SKM-1 (cell line): ENCODE results near the gene SMYD3.
"Not testable (repeated sequence)": the region's sequence is repeated elsewhere in the genome, so short reads cannot be mapped to it uniquely, and the experiment has no call there.

Experiments
- DNase-seq: peaks from one replicate; lab custom pipeline; 2025; ENCODE audit not compliant: unreplicated experiment; lab: John Stamatoyannopoulos, UW

Gene SMYD3

DNA sequence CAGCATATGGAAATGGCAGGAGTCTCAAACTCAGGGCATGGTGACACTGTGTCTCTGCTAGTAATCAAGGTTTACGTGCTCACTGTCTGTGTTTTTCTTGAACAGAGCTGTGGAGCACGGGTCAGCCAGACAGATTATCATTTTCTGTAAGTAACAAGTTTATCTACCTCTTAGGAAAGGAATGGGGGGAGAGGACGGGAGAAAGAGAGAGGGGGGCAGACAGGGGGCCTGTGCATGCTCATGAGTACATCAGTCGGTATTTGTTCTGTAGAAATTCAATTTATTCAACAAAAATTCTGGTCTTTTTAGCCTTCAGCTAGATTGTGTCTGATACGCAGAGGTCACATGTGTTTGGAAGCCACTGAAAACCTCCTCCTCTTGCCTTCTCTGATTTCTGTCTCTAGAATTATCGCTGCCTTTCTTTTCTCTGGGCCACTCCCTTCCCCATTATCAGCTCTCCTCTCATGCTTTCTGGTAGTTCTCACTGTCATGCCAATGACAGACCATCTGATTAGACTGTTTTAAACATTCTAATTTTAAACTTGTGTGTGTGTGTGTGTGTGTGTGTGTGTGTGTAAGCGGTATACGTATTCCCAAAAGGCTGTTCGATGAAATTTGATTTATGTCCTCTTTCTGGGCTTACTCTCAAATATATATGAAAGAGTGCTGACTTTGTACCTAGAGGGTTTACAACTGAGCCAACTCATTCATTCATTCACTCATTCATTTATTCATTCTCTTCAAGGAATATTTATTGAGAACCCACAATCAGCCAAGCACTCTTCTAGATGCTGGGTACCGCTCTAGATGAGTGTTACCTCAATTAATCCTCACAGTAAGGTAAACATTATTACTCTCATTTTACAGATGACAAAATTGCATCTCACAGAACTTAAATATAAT lies 715.4 kb downstream of the SMYD3 start:
- no peak for DNase-seq

DNA sequence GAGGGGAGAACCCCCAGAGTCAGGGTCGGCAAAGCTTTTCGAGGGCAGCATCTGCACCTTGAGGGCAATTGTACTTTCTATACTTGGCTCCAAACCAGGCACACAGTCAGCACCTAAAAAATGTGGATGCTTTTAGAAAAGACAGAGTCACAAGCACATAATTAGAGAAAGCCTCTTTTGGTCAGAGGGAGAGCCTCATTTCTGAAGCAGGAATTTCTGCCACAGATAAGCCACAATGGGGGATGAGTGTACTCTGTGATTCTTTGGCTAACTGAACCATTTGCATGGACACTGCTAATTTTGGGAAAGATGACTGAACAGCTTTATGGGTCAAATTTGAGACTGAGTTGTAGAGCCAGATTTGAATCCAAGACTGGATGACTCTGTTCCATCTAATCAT lies 716.6 kb downstream of the SMYD3 start:
- DNase-seq: no peak

DNA sequence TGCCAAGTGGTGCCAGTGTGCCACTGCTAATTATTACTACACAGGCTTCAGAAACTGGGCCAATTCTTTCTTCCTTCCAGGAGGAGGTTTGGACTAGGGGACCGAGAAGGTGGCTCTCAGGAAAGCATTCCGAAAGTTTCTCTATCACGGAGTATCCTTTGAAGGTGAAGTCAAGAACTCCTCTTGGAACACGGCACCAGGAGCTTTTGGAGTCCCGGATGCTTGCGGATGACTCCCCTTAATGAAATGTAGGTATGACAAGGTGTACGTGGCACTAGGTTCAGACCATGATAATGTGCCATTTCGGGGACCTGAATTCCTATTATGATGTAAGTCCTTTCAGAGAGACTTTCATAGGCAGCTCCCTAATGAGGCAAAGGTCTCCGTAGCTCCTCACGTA lies 718.2 kb downstream of the SMYD3 start:
- DNase-seq: no peak

DNA sequence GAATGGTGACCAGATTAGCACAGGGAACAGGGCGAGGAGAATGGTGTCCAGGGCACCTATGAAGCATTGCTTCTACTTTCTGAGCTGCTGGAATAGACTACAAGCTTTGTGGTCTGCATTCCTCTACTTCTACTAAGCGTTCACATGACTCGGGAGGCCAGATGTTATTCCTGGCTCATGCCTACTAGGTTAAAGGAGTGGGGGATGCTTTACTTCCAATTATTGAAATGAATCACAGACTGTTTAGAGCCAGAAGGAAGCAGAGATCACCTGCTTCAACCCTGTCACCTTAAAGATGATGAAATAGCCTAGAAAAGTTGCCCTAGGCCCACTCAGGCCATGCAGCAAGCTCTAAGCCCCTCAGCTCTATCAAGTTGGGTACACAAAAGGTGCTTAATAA lies 718.8 kb downstream of the SMYD3 start:
- no peak for DNase-seq

DNA sequence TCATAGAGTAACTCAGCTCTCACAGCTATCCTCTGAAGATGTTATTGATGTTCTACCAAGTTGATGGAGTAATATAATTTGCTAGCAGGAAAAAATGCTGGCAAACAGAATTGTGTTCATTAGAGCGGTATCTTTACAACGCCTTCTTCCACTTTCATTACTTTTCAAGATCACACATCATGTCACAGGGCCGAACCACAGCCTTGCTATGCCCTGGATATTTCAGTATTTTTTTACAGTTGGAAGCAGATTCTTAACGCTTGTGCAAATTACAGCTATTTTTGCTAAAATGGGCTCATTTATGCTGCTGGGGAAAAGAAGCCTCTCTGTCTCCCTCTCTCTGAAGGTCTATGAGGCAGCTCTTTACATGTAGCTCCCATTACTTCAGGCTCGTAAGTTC lies 720.1 kb downstream of the SMYD3 start:
- DNase-seq: no peak

DNA sequence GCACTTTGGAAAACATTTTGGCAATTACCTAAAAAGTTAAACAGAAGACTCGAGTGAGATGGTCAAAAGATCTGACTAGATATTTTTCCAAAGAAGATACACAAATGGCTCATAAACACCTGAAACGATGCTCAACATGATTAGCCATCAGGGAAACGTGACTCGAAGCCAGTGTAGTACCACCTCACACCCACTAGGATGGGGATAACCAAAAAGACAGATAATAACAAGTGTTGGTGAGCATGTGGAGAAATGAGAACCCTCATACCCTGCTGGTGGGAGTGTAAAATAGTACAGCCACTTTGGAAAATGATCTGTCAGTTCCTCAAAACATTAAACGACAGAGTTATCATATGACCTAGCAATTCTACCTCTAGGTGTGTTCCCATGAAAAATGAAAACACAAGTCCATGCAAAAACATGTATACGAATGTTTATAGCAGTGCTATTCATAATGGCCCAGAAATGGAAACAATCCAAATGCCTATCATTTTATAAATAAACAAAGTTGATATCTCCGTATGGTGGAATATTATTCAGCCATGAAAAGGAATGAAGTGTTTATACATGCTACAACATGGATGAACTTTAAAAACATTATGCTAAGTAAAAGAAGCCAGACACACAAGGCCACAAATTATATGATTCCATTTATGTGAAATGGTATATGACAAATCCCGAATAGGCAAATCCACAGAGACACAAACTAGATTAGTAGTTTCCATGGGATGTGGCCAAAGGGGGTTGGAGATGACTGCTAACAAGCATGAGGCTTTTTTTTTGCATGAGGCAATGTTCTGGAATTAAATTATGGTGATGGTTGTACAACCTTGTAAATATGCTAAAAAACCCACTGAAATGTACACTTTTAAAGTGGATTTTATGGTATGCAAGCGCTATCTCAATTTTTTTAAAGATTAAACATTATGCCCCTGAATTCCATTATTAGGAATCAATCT lies 727.0 kb downstream of the SMYD3 start:
- no peak for DNase-seq

DNA sequence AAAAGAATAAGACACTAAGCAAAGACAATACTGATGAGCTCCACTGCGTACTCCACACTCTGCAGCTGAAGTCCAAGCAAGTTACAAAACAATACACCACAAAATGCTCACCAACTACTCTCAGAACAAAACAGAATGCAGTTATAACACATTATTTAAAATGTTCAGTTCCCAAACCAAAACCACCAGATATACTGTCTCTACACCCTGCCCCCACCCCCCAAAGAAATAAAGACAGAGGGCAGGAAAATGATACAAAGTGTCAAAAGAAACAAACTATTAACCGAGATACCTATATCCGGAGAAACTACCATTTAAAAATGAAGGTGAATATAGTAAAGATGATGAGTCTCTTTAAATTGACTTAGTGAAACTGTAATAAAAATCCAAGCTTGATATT lies 729.3 kb downstream of the SMYD3 start:
- DNase-seq: no peak

DNA sequence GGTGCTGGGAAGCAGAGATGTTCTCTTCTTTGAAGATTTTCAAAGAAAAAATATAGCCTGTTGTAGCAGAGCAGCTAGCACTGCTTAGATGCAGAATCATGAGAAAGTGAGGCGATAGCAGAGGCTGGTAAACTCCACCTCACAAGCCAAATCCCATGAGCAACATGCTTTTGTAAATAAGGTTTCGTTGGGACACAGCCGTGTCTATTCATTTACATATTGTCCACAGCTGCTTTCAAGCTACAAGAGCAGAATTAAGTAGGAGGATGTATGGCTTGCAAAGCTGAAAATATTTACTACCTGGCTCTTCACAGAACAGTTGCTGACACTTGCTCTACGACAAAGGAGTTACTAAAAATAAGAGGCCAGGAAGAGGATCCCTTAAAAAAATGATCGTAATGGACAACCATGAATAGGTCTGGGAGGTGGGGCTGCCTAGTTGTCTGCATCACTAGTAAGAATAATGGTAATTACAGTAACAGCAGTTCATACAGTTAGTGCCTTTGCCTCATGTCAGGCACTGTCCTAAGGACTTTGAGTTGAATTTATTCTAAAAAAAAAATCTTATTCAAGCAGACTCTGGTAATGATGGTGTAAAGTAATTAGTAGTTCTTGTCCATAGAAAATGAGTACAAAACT lies 730.3 kb downstream of the SMYD3 start:
- no peak for DNase-seq

DNA sequence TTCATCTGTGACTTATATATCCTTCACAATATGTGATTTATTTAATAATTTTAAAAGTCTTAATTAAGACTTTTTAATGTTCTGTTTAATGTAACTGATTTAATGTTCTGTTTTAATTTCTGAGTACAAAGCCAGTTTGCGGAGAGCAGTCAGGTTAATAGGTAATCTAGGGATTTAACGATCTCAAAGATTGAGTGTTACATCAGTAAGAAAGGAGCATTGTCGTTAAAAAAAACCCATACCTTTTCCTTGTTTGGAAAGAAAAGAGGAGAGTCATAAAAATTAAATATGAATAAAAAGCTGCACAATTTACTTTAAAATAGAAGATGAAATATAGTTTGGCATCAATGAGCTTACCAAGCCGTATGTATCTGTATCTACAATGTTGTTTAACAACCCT lies 730.9 kb downstream of the SMYD3 start:
- DNase-seq: no peak

DNA sequence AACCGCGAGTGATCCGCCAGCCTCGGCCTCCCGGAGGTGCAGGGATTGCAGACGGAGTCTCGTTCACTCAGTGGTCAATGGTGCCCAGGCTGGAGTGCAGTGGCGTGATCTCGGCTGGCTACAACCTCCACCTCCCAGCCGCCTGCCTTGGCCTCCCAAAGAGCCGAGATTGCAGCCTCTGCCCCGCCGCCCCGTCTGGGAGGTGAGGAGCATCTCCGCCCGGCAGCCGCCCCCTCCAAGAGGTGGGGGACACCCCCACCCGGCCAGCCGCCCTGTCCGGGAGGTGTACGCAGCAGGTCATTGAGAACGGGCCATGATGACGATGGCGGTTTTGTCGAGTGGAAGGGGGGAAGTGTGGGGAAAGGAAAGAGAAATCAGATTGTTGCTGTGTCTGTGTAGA lies 732.1 kb downstream of the SMYD3 start:
- not testable (repeated sequence) for DNase-seq

DNA sequence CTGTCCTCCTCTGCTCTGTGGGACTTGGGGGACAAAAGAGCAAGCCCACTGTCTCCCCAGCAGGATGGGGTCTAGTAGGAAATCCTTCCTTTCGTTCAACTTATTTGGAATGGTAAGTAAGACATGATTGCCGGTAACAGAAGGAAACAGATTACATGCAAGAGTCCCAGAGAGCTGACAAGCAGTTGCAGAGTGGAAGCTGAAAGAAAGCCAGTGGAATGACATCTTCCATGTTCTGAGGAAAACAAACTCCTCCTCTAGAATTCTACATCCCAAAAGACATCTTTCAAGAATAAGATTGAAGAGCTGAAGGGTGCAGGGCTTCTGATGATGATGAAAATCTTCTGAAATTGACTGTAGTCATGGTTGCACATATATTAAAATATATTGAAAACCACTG lies 732.9 kb downstream of the SMYD3 start:
- DNase-seq: no peak

DNA sequence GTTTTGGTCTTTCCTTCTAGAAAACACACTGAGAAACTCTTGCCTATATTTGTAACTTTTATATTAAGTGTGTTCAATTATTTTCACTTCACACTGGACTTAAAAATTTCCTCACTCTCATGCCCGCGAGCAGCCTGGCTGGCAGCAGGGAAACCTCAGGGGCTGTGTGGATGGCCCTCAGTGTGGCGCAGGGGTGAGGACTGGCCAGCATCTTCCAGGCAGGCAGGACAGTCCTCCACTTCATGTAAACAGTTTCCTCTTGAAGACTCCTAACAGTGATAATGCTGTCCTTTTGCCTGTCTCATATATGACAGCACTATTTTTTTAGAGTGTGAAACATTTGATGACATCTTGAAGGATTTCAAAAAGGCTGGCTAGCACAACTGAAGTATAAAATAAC lies 733.7 kb downstream of the SMYD3 start:
- no peak for DNase-seq

DNA sequence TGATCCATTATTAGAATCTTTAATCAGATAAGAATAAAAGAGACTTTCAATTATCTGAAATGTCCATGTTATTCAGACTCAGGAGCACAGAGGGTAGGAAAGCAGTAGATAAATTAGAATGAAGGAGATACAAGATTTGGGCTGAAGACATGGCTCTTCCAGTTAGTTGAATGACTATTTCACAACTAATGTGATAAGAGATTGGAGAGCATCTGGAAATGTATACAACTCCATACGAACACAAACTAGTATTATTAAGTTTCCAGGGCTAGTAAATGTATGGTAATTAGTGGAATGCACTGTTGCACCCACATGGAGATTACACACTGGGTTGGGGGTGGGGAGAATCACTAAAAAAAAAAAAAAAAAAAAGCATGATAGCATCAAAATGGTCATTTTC lies 734.3 kb downstream of the SMYD3 start:
- no peak for DNase-seq

DNA sequence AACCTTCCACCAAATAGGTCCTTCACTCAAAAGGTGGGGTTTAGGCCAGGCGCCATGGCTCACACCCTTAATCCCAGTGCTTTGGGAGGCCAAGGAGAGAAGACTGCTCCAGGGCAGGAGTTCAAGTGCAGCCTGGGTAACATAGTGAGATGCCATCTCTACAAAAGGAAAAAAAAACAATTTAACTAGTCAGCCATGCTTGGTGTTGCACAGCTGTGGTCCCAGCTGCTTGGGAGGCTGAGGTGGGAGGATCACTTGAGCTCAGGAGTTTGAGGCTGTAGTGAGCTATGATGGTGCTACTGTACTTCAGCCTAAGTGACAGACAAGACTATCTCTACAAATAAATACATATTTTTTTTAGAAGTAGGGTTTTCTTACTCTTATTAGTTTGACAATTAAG lies 734.8 kb downstream of the SMYD3 start:
- no peak for DNase-seq

DNA sequence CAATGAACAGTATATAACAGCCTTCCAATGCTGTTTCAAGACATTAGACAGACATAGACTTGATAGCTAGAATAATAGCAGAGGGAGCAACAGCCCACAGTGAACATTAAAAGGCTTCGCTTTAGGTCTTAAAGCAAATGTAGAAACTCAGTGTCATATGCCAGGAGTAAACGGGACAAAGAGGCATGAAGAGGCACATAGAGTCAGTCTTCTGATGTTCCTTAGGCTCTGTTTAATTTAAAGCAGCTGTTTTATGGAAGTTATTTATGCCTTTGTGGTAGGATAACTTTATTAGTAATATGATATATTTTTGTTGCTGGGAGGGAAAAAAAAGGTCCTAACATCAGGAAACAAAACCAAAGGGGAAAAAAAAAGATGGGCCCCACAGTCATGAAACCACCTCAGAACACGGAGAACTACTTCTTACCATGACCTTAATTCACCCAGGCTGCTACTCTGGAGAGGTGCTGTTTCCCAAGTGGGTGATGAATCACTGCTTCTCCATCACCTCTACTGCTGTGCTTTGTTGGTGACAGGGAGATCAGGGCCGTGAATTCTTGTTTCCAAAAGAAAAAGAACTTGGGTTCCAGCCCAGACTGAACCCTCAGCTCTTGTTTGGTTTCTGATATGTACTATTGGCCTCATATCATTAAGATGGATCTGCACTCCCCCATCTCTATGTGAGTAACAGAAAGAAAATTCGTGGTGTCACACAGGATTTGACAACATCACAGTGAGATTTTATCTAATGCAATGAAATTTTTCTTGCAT lies 735.4 kb downstream of the SMYD3 start:
- no peak for DNase-seq

DNA sequence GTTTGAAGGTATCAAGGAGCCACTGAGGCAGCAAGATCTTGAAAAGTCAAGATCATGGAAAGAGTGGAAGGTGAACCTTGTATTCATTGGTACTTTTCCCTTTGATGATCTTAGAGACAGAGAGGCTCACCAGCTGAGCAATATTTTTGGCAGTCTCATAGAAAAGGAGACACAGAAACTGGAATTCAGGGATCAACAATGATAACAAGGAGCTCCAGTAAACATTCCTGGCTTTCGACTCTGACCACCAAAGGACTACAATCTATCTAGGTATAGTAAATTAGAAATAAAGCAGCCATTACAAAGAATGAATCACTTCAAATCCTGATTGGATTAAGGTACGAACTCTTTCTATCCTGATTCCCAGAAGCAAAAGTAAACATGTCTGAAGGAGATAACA lies 736.9 kb downstream of the SMYD3 start:
- DNase-seq: no peak

DNA sequence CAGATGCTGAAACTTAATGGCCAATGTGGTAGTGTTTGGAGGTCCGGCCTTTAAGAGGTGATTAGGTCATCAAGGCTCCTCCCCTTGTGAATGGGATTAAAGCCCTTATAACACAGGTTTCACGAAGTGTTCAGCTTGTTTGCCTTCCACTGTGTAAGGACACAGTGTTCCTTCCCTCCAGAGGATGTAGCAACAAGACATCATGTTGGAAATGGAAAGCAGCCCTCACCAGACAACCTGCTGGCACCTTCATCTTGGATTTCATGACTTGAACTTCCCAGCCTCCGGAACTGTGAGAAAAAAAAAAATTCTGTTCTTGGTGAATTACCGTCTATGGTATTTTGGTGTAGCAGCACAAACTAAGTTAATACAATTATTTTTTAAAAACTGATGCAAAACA lies 738.5 kb downstream of the SMYD3 start:
- no peak for DNase-seq

DNA sequence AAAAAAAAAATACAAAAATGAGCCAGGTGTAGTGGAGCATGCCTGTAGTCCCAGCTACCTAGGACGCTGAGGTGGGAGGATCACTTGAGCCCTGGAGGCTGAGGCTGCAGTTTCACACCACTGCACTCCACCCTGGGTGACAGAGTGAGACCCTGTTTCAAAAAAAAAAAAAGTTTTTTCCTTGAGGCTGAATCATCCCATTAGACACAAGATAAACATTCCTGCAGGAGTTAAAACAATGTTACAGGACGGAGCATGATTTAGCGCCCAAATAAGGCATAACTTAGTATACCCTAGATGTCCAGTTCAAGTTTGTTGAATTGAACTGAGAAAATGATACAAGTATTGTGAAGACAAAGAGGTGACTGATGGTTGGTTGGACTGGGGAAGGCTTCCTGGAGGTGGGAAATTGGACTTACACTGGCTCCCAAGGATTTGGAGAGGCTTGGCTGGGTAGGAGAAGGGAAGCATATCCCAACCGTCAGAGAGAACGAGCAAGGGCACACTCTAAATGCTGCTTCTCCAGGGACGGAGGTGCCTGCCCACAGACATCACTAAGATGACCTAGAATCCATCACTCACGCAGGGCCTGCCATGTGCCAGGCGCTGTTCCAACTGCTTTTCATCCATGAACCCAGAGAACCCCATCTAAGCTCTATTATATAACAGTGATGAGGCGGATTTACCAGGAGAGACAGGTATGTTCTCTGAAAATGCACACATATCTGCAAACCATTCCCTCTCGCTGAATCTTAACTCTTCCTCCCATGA lies 741.7 kb downstream of the SMYD3 start:
- no peak for DNase-seq

DNA sequence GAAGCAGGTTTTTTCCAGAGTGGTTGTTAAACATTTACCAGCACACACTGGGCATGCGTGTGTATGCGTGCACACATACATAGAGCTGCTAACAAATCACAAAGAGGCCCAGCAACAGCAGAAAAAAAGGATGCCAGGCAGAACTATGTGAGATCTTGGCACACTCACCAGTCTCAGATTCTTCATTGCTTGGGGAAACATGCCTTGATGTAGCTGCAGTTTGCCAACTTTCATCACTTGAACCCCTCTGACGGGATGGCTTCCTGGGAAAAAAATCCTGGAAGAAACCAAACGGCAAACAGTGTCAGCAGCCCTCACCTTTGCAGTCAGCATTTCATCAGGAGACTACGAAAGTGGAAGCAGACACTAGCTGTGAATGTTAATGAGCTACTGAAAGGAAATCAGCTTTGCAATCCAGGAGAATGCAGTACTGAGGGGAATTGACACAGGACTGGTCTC lies 743.2 kb downstream of the SMYD3 start:
- DNase-seq: no peak

DNA sequence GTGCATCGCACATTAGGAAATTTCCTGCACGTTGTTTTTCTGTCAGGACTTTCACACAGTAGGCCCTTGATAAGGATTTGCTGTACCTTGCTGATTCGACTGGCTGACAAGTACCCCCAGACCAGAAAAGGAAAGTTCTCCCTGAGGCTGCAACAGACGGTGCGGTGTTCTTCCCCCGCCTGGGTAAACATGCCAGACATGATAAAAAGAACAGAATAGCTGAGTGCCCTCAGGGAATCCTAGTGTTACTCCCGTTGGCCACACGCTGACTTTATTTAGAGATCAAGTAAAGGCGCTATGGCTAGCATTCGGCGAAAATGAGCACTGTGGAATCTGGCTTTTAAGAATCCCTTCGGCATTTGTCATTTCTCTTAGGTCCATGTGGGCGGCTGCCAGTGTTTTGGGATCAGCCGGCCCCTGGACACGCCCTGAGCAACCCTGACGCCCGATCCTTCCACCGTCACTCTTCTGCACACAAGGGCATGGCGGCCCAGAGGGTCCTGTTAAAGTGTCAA lies 744.6 kb downstream of the SMYD3 start:
- DNase-seq: no peak
